CD4-positive, alpha-beta T cell (primary cell): ENCODE measurements around the gene STRA6. TPM values are rescaled to one million over a fixed set of nuclear protein-coding genes. Genes with fewer than 3 reads are reported as not detected.

Experiments used
- ATAC-seq: fragments of 200-7000 bp; cut with Tn5 transposase; one replicate; pipeline ENCODE4 v1.10.0; 2022; ENCODE audit warnings: mild to moderate bottlenecking; ENCODE audit not compliant: poor library complexity
- CTCF ChIA-PET: fragments of 350-600 bp; sonication (Branson Sonifier 250); formaldehyde crosslinking; loops from one replicate; lab custom pipeline; 2021; ENCODE audit warnings: antibody characterized with exemption, inconsistent platforms; lab: Charles Lee
- POLR2A ChIA-PET: fragments of 350-600 bp; sonication (Branson Sonifier 250); formaldehyde crosslinking; loops from one replicate; lab custom pipeline; 2021; ENCODE audit warnings: antibody characterized with exemption, inconsistent platforms; lab: Charles Lee
- DNase-seq, 14 experiments: peaks; one replicate each; pipeline ENCODE4 v3.0.0-alpha.2; 2013 to 2020; ENCODE audit warnings: mixed read lengths in 2 of 14
- H3K27ac ChIP-seq, 2 donors: one replicate each; pipeline versions ENCODE4 v1.5.1 to v1.7.0; 2013; ENCODE audit warnings: low read length in 2 of 2, low read depth in 1 of 2, mild to moderate bottlenecking in 1 of 2
- H3K27me3 ChIP-seq, 2 experiments: 1 replicate in 1 of 2; 2 replicates in 1 of 2; pipeline versions ENCODE4 v1.6.1 to v1.7.0; 2013; ENCODE audit warnings: low read length in 2 of 2, control low read depth in 1 of 2, mild to moderate bottlenecking in 1 of 2, moderate library complexity in 1 of 2; ENCODE audit not compliant: insufficient read depth in 2 of 2, control insufficient read depth in 1 of 2
- H3K36me3 ChIP-seq: one replicate; pipeline ENCODE4 v1.6.1; 2013; ENCODE audit warnings: low read length, control low read depth; ENCODE audit not compliant: insufficient read depth
- H3K4me1 ChIP-seq: one replicate; pipeline ENCODE4 v1.6.1; 2013; ENCODE audit warnings: low read length, control low read depth; ENCODE audit not compliant: insufficient read depth
- H3K4me3 ChIP-seq: one replicate; pipeline ENCODE4 v1.5.1; 2013; ENCODE audit warnings: mild to moderate bottlenecking, low read length, moderate library complexity
- H3K9me3 ChIP-seq, 2 experiments: 1 replicate in 1 of 2; 2 replicates in 1 of 2; pipeline versions ENCODE4 v1.6.1 to v1.7.0; 2013; ENCODE audit warnings: low read length in 2 of 2, mild to moderate bottlenecking in 2 of 2, control low read depth in 1 of 2, moderate library complexity in 1 of 2; ENCODE audit not compliant: control insufficient read depth in 1 of 2, insufficient read depth in 1 of 2
- H3K27ac Mint-ChIP-seq: one replicate; pipeline ENCODE4 v1.8.0; 2020; ENCODE audit warnings: mixed read lengths
- H3K27me3 Mint-ChIP-seq: one replicate; pipeline ENCODE4 v1.8.0; 2021; ENCODE audit warnings: mixed read lengths
- H3K36me3 Mint-ChIP-seq: one replicate; pipeline ENCODE4 v1.8.0; 2021; ENCODE audit warnings: low read depth, mixed read lengths
- H3K4me1 Mint-ChIP-seq: one replicate; pipeline ENCODE4 v1.8.0; 2021; ENCODE audit warnings: low read depth, mixed read lengths
- H3K4me3 Mint-ChIP-seq: one replicate; pipeline ENCODE4 v1.8.0; 2020; ENCODE audit warnings: mild to moderate bottlenecking, mixed read lengths
- H3K9me3 Mint-ChIP-seq: one replicate; pipeline ENCODE4 v1.8.0; 2020; ENCODE audit warnings: mixed read lengths
- CTCF ChIP-seq: fragments of 200-600 bp; IDR thresholded peaks from one replicate; pipeline ENCODE4 v1.8.0; 2022; ENCODE audit warnings: antibody characterized with exemption, mild to moderate bottlenecking
- intact Hi-C, 2 experiments: fragments of 100-400 bp; cut with DNase I in 1 of 2; cut with micrococcal nuclease in 1 of 2; formaldehyde crosslinking; loops; one replicate each; pipeline versions ENCODE4 v1.15.1 to v1.9.0; 2023 to 2025; cut with DNase I, micrococcal nuclease
- total RNA-seq, 174 experiments: library from RNA in 2 of 174; stranded (reverse) in 2 of 174; gene quantifications; one replicate each; pipeline ENCODE4 v1.2.3 and lab custom pipeline; 2021 to 2026

Gene STRA6
- total RNA-seq, 2 experiments from 2014 or later, result not detected

- Mint-ChIP-seq H3K4me3 (no peak overlapping the region), H3K9me3 (no peaks in the 10 kb centered on the region), H3K4me1 (no peaks in the 10 kb centered on the region), H3K27ac (no peak overlapping the region), H3K36me3 (no peaks in the 10 kb centered on the region), H3K27me3 (peaks cover 7% of the 10 kb centered on the region)
- no peaks in the 10 kb centered on the region for H3K36me3 ChIP-seq
- no peaks in the 10 kb centered on the region for H3K4me1 ChIP-seq
- H3K4me3 ChIP-seq, result no peak overlapping the region
- H3K27ac ChIP-seq, result no peak overlapping the region
- no peaks in the 10 kb centered on the region for H3K27me3 ChIP-seq
- ATAC-seq (no peak), DNase-seq (no peak)
- no peaks in the 10 kb centered on the region for H3K9me3 ChIP-seq
- no peak for TF ChIP-seq CTCF
- intact Hi-C loops, result no loop called here
- ChIA-PET CTCF (no interaction called here), POLR2A (no interaction called here)
These were observed 9.9 kb upstream of the STRA6 start for GRCh38 chr15:74212494-74212893.

DNA sequence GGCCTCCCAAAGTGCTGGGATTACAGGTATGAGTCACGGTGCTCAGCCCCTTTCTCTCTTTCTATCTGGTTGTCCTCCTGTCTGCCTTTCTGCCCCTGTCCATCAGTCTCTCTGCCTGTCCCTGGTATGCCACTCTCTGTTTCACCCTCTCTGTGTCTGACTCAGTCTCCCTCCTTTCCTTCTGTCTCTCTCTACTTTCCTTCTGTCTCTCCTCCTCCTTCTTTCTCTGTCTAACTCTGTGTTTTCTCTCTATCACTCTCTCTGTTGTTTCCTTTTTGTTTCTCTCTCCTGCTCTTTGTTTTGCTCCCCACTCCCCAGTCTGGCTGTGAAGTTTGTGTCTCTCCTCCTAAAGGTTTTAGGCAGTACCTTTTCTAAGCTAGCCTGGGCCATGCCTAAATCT is 9.1 kb upstream of the STRA6 start:
- POLR2A ChIA-PET, result no interaction called here
- no peaks in the 10 kb centered on the region for H3K27me3 ChIP-seq
- intact Hi-C loops, result no loop called here

GRCh38 chr15:74210729-74211128 is 8.1 kb upstream of the STRA6 start:
- Mint-ChIP-seq H3K4me1 (no peaks in the 10 kb centered on the region), H3K4me3 (no peak overlapping the region), H3K9me3 (no peaks in the 10 kb centered on the region), H3K36me3 (no peaks in the 10 kb centered on the region), H3K27me3 (peaks cover 12% of the 10 kb centered on the region), H3K27ac (no peak overlapping the region)
- Histone ChIP-seq H3K4me3 (no peak overlapping the region), H3K36me3 (no peaks in the 10 kb centered on the region), H3K27me3 (no peaks in the 10 kb centered on the region), H3K9me3 (no peaks in the 10 kb centered on the region), H3K4me1 (no peaks in the 10 kb centered on the region), H3K27ac (no peak overlapping the region)
- ATAC-seq (no peak), DNase-seq (no peak)
- CTCF ChIA-PET, result no interaction called here
- intact Hi-C loops, result no loop called here
- POLR2A ChIA-PET, result no interaction called here
- no peak for TF ChIP-seq CTCF

More for the DNA sequence above, 9.1 kb upstream of the STRA6 start:
- Histone ChIP-seq H3K36me3 (no peaks in the 10 kb centered on the region), H3K27ac (no peak overlapping the region), H3K4me3 (no peak overlapping the region), H3K9me3 (no peaks in the 10 kb centered on the region), H3K4me1 (no peaks in the 10 kb centered on the region)
- Mint-ChIP-seq H3K4me1 (no peaks in the 10 kb centered on the region), H3K27me3 (peaks cover 7% of the 10 kb centered on the region), H3K4me3 (no peak overlapping the region), H3K36me3 (no peaks in the 10 kb centered on the region), H3K9me3 (no peaks in the 10 kb centered on the region), H3K27ac (no peak overlapping the region)
- TF ChIP-seq CTCF, result no peak
- ATAC-seq (no peak), DNase-seq (no peak)
- CTCF ChIA-PET, result no interaction called here
